HTERT RPE-1 (cell line): ENCODE results near the gene RPUSD2.

Source experiments
- in situ Hi-C: fragments of 300-500 bp; cut with MboI; formaldehyde crosslinking; loops from 4 replicates; pipeline ENCODE4 v1.14.3; 2020; ENCODE audit warnings: low sequenced_read_pairs

RPUSD2 gene

DNA sequence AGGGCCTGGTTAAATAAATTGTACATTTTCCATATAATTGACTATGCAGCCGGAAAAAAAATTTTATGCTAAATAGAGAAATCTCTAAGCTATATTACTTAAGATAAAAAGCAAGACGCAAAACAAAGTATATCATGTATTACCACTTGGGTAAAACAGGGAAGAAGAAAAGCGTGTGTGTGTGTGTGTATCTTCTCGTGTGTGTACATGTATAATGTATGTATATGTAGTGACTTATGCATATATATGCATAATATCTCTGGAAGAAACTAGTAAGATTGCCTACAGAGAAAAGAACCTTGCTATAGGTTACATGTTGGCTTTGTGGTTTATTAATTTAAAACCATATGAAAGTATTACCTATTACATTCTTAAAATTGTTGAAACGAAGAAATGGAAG lies 44.0 kb downstream of the RPUSD2 start:
- in situ Hi-C loops, result no loop called here

DNA sequence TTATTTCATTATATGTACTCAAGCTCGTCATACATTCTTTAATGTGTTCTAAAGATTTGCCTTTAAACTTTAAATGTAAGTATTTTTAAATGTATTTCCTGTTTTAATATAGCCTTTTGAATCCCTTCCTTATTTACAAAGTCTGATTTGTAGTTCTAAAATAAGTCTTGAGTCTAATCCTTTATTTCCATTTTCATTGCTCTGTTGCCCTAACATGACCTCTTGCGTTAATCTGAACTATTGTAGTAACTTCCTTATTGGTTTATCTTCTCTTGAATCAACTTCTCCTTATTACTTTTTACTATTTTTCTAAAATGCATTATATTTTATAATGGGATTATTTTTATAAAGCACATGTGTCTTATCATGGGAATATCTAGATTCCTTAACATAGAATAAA lies 48.9 kb downstream of the RPUSD2 start:
- in situ Hi-C loops, result no loop called here

DNA sequence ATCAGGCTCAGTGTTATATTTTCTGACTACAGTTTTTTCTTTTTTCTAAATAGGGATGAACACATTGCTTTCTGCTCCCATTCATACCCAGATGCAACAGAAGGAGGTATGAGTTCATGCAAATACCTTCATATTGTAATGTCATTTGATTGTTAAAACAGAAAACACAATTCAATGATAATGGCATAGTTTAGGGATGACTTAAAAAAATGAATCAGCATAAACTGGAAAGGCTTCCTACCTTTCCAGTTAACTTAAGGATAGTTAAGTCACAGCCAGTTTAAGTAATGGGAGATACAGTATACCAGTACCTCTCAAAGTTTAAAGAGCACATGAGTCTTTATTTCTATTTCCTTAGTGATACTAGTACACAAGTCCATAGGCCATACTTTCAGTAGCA lies 49.8 kb downstream of the RPUSD2 start:
- in situ Hi-C loops, result no loop called here

DNA sequence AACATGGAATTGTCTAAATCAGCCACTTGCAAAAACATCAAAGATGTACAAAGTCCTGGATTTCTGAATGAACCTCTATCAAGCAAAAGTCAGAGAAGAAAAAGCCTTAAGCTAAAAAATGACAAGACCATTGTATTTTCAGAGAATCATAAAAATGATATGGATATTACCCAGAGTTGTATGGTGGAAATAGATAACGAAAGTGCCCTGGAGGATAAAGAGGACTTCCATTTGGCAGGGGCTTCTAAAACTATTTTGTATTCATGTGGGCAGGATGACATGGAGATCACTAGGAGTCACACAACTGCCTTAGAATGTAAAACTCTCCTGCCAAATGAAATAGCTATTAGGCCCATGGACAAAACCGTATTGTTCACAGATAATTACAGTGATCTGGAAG lies 54.3 kb downstream of the RPUSD2 start:
- in situ Hi-C loops, result no loop called here
